K562 (cell line): ENCODE data around the gene IQSEC3. TPM values are rescaled to one million over a fixed set of nuclear protein-coding genes. Genes with fewer than 3 reads are reported as not detected.

ENCODE experiments used
- ATAC-seq: fragments of 200-7000 bp; cut with Tn5 transposase; 3 replicates; pipeline ENCODE4 v1.9.1; 2020; ENCODE audit warnings: moderate library complexity
- BruUV-seq: library from RNA; stranded (reverse); fragments of 400-500 nt; replicated peaks from 2 replicates; lab custom pipeline; 2021; lab: Mats Ljungman, UMichigan
- CTCF ChIA-PET: fragments of 300-600 bp; formaldehyde crosslinking; extraction: SDS; loops from one replicate; lab custom pipeline; 2021; ENCODE audit warnings: low intra/inter-chr PET ratio; lab: Yijun Ruan, JAX
- POLR2A ChIA-PET: fragments of 300-600, 350-650 bp; sonication (Branson Sonifier 250); formaldehyde crosslinking; extraction: SDS; loops from one replicate; lab custom pipeline; 2021; ENCODE audit warnings: antibody characterized with exemption, inconsistent platforms; lab: Yijun Ruan, JAX
- DNase-seq, 4 experiments: peaks; one replicate each; pipeline versions ENCODE4 v3.0.0 to v3.0.0-alpha.2; 2011 to 2018; ENCODE audit warnings: low spot score in 3 of 4, mixed read lengths in 3 of 4; ENCODE audit errors: extremely low read depth in 1 of 4
- FAIRE-seq: peaks from 2 replicates; lab custom pipeline; 2011; peaks lifted over from hg19 to GRCh38; lab: Jason Lieb, UNC
- H2AFZ ChIP-seq: 2 replicates; pipeline ENCODE4 v1.6.0; 2011; ENCODE audit warnings: low read depth, low read length, control low read depth, inconsistent platforms
- H3K27ac ChIP-seq: fragments of 200-600 bp; 3 replicates; pipeline ENCODE4 v1.8.0; 2011; ENCODE audit warnings: low read depth, mild to moderate bottlenecking, control low read depth, inconsistent platforms, low read length, moderate library complexity, mixed read lengths; ENCODE audit errors: extremely low read depth
- H3K27me3 ChIP-seq, 2 experiments: fragments of 300-600 bp in 1 of 2; 2 replicates in 1 of 2; 3 replicates in 1 of 2; pipeline versions ENCODE4 v1.6.0 to v1.8.0; 2011; ENCODE audit warnings: inconsistent platforms in 2 of 2, low read length in 2 of 2, mild to moderate bottlenecking in 1 of 2, mixed read lengths in 1 of 2, moderate library complexity in 1 of 2; ENCODE audit not compliant: control insufficient read depth in 2 of 2, insufficient read depth in 2 of 2
- H3K36me3 ChIP-seq: fragments of 300-600 bp; 3 replicates; pipeline ENCODE4 v1.8.0; 2011; ENCODE audit warnings: mild to moderate bottlenecking, low read length, inconsistent platforms; ENCODE audit not compliant: control insufficient read depth, insufficient read depth
- H3K4me1 ChIP-seq, 2 experiments: fragments of 200-600 bp in 1 of 2; replicated peaks in 1 of 2; 2 replicates in 1 of 2; 3 replicates in 1 of 2; pipeline versions ENCODE4 v1.5.1 to v1.8.0; 2011; ENCODE audit warnings: inconsistent platforms in 2 of 2, low read length in 2 of 2, mild to moderate bottlenecking in 1 of 2, mixed read lengths in 1 of 2, moderate library complexity in 1 of 2; ENCODE audit not compliant: control insufficient read depth in 2 of 2, insufficient read depth in 2 of 2
- H3K4me2 ChIP-seq: 2 replicates; pipeline ENCODE4 v1.6.1; 2011; ENCODE audit warnings: low read length, control low read depth, inconsistent platforms, mixed read lengths; ENCODE audit not compliant: insufficient read depth
- H3K4me3 ChIP-seq: fragments of 200-600 bp; sonication (generic), shearing (Covaris generic); 2 replicates; pipeline ENCODE4 v1.5.1; 2016; ENCODE audit warnings: control low read depth, inconsistent platforms
- H3K79me2 ChIP-seq: fragments of 200-600 bp; 3 replicates; pipeline ENCODE4 v1.8.0; 2011; ENCODE audit warnings: low read length, inconsistent platforms; ENCODE audit not compliant: control insufficient read depth, insufficient read depth
- H3K9ac ChIP-seq, 2 experiments: 2 replicates each; pipeline versions ENCODE4 v1.6.0 to v1.6.1; 2011; ENCODE audit warnings: low read depth in 2 of 2, low read length in 2 of 2, control low read depth in 1 of 2, inconsistent platforms in 1 of 2, mild to moderate bottlenecking in 1 of 2, mixed read lengths in 1 of 2; ENCODE audit not compliant: insufficient read depth in 1 of 2
- H3K9me1 ChIP-seq: one replicate; pipeline ENCODE4 v1.6.0; 2011; ENCODE audit warnings: inconsistent platforms, mild to moderate bottlenecking, low read length, moderate library complexity; ENCODE audit not compliant: control insufficient read depth, insufficient read depth
- H3K9me3 ChIP-seq: replicated peaks from 2 replicates; pipeline ENCODE4 v1.5.1; 2011; ENCODE audit warnings: low read depth, low read length, inconsistent platforms; ENCODE audit not compliant: control insufficient read depth, insufficient read depth
- H4K20me1 ChIP-seq: replicated peaks from 2 replicates; pipeline ENCODE4 v1.6.1; 2011; ENCODE audit warnings: low read length, inconsistent platforms, mixed read lengths; ENCODE audit not compliant: control insufficient read depth, insufficient read depth
- HDAC2 ChIP-seq: fragments of 450-650 bp; IDR thresholded peaks from 2 replicates; pipeline ENCODE4 v1.6.1; 2016; ENCODE audit warnings: mild to moderate bottlenecking
- HOXB6 ChIP-seq: fragments of 250-450 bp; sonication (Bioruptor Pico); IDR thresholded peaks from 2 replicates; pipeline ENCODE4 v1.5.1; 2022; ENCODE audit warnings: mild to moderate bottlenecking, borderline replicate concordance
- NR3C1 ChIP-seq: sonication (generic); formaldehyde crosslinking; IDR thresholded peaks from 2 replicates; pipeline ENCODE4 v1.8.1; 2022; ENCODE audit warnings: missing genetic modification reagents
- ZNF23 ChIP-seq: fragments of 250-450 bp; sonication (Bioruptor Pico); IDR thresholded peaks from 2 replicates; pipeline ENCODE4 v1.4.0; 2020; ENCODE audit warnings: mild to moderate bottlenecking
- WGBS: fragments of 100-300 bp; shearing (Covaris generic); methylation state at CpG from one replicate; pipeline ENCODE4 v1.1.6; 2016; ENCODE audit warnings: low coverage, mixed read lengths; ENCODE audit not compliant: insufficient coverage; ENCODE audit errors: missing lambda C conversion rate; 5-methylcytosine and 5-hydroxymethylcytosine counted together
- in situ Hi-C: fragments of 300-500 bp; cut with MboI; formaldehyde crosslinking; loops from 4 replicates; pipeline ENCODE4 v1.15.0; 2018; ENCODE audit warnings: inconsistent platforms, mixed read lengths
- intact Hi-C: fragments of 100-400 bp; cut with micrococcal nuclease; formaldehyde crosslinking; loops from 2 replicates; pipeline ENCODE4 v1.14.2; 2022
- polyA plus RNA-seq, 8 experiments: library from polyadenylated mRNA; depleted of rRNA in 4 of 8; stranded (reverse) in 5 of 8; unstranded in 3 of 8; fragments of >200 nt; fragmentation: Nextera tagmentation in 2 of 8; fragmentation: Illumina TruSeq in 1 of 8; extraction: Ambion mirVana in 2 of 8; extraction: Trizol in 1 of 8; gene quantifications; 2 replicates each; pipeline versions ENCODE4 v1.2.1 to v1.2.3, GENCODE V29; 2011 to 2014; ENCODE audit warnings: inconsistent platforms in 1 of 8, missing spikeins in 1 of 8
- total RNA-seq, 7 experiments: library from RNA; depleted of rRNA in 6 of 7; stranded (reverse); fragments of >200 nt in 6 of 7; fragmentation: Illumina TruSeq in 2 of 7; extraction: Trizol in 2 of 7; gene quantifications; 2 replicates each; pipeline versions ENCODE4 v1.2.1 to v1.2.3, GENCODE V29; 2011 to 2021; ENCODE audit warnings: low replicate concordance in 1 of 7

Gene IQSEC3
- total and polyA plus RNA-seq, 9 of the 15 experiments (the other 6 are each of a cell fraction or from before 2014, with no cell fraction given), result under 0.01 to 0.25 (median 0.08) TPM; not detected in 3

DNA sequence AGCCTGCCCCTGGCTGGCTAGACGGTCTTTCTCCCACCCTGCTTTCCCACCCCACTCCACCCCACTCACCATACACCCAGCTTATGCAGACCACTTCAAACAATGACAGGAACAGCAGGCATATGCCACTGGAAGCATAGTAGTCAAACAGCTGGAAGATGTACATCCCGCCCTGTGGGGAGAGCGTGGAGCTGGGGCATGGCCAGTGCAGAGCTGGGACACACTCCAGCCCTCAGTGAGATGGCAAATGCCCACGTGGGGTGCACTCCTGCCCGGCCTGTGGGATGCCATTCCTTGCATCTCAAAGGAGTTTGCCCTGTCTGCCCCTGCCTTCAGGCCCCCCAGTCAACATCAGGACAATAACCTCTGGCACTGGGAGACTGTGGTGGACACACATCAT is 128.6 kb downstream of the IQSEC3 start:
- H3K36me3 ChIP-seq, result no peaks in the 10 kb centered on the region
- no peaks in the 10 kb centered on the region for H3K9me1 ChIP-seq
- intact Hi-C loops, result no loop called here
- ChIA-PET POLR2A (interaction anchor here (0.9 kb wide), 1 partner anchor 25 kb away, joined by 3 read pairs; no protein-coding TSS in a partner anchor), CTCF (no interaction called here)
- H3K27ac ChIP-seq, result no peak overlapping the region
- no peak for ATAC-seq
- no peak overlapping the region for H3K4me3 ChIP-seq
- WGBS, result 0% methylated on average over 3 of the region's 5 CpGs
- FAIRE-seq, result no peak
- in situ Hi-C loops, result no loop called here
- H3K27me3 ChIP-seq, result peaks cover 12 to 52% of the 10 kb centered on the region in 2 experiments; a peak in 4 of 5 replicates
- H2AFZ ChIP-seq, result no peak overlapping the region
- no peak for DNase-seq
- BruUV-seq, result no TSS peak
- H3K4me1 ChIP-seq, result peaks cover 0 to 2% of the 10 kb centered on the region in 2 experiments; a peak in 3 of 5 replicates
- no peaks in the 10 kb centered on the region for H3K79me2 ChIP-seq
- H3K9me3 ChIP-seq, result no peaks in the 10 kb centered on the region
- peaks cover 4% of the 10 kb centered on the region; the same call in 1 of the 2 replicates for H4K20me1 ChIP-seq
- H3K9ac ChIP-seq, result no peak overlapping the region
- no peak for TF ChIP-seq HDAC2
- H3K4me2 ChIP-seq, result no peak overlapping the region

DNA sequence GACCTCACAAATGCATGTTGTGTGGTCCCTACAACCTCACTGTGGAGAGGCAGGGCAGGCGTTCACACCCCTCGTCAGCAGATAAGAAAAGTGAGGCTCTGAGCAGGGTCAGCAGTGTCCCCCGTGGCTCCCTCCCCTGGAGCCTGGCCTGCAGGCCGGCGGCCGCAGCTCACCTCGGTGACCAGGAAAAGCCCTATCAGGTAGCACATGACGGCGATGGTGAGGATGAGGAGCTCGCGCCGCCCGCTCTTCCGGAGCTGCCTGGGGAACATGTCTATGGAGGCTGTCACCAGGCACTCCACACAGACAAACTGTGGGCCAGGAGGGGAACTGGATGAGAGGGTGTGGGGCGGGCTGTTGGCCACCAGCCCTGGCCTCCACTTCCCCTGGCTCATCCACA is 129.4 kb downstream of the IQSEC3 start:
- Histone ChIP-seq H3K4me3 (no peak overlapping the region), H3K27me3 (peaks cover 9 to 51% of the 10 kb centered on the region in 2 experiments; a peak in 4 of 5 replicates), H2AFZ (no peak overlapping the region), H3K9me1 (no peaks in the 10 kb centered on the region), H3K9me3 (no peaks in the 10 kb centered on the region), H3K27ac (no peak overlapping the region), H3K79me2 (no peaks in the 10 kb centered on the region), H3K9ac (no peak overlapping the region), H3K4me1 (peaks cover 0 to 2% of the 10 kb centered on the region in 2 experiments; a peak in 3 of 5 replicates), H3K36me3 (no peaks in the 10 kb centered on the region), H4K20me1 (peaks cover 4% of the 10 kb centered on the region; the same call in 1 of the 2 replicates)
- DNase-seq (no peak), ATAC-seq (no peak), FAIRE-seq (no peak)
- in situ Hi-C loops, result no loop called here
- no TSS peak for BruUV-seq
- ChIA-PET CTCF (no interaction called here), POLR2A (interaction anchor here (0.6 kb wide), 1 partner anchor 59 kb away, joined by 3 read pairs; no protein-coding TSS in a partner anchor)
- 0% methylated on average over 2 of the region's 15 CpGs for WGBS
- TF ChIP-seq NR3C1 (CRISPR knock-in tag) (no peak), HOXB6 (no peak), ZNF23 (CRISPR knock-in tag) (no peak)
- TF ChIP-seq, all 486 proteins: peak for 0
- intact Hi-C loops, result no loop called here
- H3K4me2 ChIP-seq, result no peak overlapping the region
